ENCODE results near the gene LENG9. TPM values are rescaled to one million over a fixed set of nuclear protein-coding genes. Genes with fewer than 3 reads are reported as not detected.
"Not testable (repeated sequence)": the region's sequence is repeated elsewhere in the genome, so short reads cannot be mapped to it uniquely, and the experiment has no call there.

Gene LENG9
- total RNA-seq, 1 donor from 2014 or later, result 4.5 TPM

GRCh38 chr19:54481326-54481930 is 17.9 kb upstream of the LENG9 start:
- FAIRE-seq (no peak), DNase-seq (ENCODE audit: low spot score in 2 of 2) (peak in 1 of 2 donors; percentile 53)

- no peak for DNase-seq (ENCODE audit: low spot score in 2 of 2)
- FAIRE-seq, result no peak
These were observed 16.5 kb upstream of the LENG9 start for GRCh38 chr19:54480051-54480450.

DNA sequence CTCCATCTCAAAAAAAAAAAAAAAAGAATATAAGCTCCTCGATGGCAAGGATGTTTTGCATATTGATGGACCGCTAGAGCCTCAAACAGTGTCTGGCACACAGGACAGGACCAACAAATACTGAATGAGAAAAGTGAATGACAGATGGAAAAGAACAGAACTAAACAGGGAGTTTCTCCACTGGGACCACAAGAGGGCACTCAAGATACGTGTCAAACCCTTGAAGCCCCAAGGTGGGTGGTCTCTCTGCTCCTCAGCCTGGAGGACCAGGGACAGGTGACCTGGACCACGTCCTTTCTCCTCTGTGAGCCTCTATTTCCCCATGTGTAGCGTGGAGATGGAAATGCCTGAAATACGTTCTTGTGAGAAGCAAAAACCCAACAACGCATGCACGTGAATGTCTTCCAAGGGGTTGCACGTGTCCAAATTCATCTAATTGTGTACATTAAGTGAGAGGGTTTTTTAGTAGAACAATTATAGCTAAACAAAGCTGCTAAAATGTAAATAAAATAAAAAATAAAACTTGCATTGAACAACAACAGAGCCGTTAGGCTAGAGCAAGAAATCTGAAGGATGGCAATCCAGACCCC is 15.2 kb upstream of the LENG9 start:
- FAIRE-seq, result no peak

GRCh38 chr19:54477650-54478049 is 14.1 kb upstream of the LENG9 start:
- DNase-seq (ENCODE audit: low spot score in 2 of 2) (no peak), FAIRE-seq (no peak)

More for the DNA sequence above, 15.2 kb upstream of the LENG9 start:
- DNase-seq (ENCODE audit: low spot score in 2 of 2), result no peak

GRCh38 chr19:54475706-54476105 is 12.1 kb upstream of the LENG9 start:
- no peak for DNase-seq (ENCODE audit: low spot score in 2 of 2)
- no peak for FAIRE-seq

- DNase-seq (ENCODE audit: low spot score in 2 of 2) (peak in 1 of 2 donors; percentile 6), FAIRE-seq (no peak)
These were observed 10.4 kb upstream of the LENG9 start for GRCh38 chr19:54473892-54474372.

- DNase-seq (ENCODE audit: low spot score in 2 of 2), result peak; percentile 46 to 69
- no peak for FAIRE-seq
These were observed 9.7 kb upstream of the LENG9 start, which contains the start of gene CDC42EP5 for GRCh38 chr19:54473071-54473891. TSS of gene CDC42EP5 (minus strand) at chr19:54473296. CDS start at chr19:54465547, 7,749 bp downstream.

- peak; percentile 62 to 65 for DNase-seq (ENCODE audit: low spot score in 2 of 2)
- FAIRE-seq, result no peak
These were observed 7.6 kb upstream of the LENG9 start for GRCh38 chr19:54470991-54471782.

DNA sequence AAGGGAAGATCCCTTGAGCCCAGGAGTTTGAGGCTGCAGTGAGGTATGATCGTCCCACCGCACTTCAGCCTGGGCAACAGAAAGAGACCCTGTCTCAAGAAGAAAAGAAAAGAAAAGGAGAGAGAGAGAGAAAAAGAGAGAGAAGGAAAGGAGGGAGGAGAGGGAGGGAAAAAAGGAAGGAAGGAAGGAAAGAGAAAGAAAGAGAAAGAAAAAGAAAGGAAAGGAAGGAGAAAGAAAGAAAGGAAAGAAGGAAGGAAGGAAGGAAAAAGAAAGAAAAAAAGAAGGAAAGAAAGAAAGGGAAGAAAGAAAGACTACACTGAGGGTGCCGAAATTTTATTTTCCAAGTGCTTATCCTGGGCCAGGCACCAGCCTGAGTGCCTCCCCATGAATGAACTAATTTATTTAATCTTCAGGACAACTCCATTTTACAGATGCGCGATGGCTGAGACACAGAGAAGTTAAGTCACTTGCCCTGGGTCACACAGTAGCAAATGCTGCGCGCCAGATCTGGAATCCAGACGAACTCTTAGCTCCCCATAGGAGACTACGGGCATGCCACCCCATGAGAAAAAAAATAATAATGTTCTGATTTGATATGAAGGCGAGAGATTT is 6.8 kb upstream of the LENG9 start:
- no peak for FAIRE-seq
- no peak for DNase-seq (ENCODE audit: low spot score in 2 of 2)

DNA sequence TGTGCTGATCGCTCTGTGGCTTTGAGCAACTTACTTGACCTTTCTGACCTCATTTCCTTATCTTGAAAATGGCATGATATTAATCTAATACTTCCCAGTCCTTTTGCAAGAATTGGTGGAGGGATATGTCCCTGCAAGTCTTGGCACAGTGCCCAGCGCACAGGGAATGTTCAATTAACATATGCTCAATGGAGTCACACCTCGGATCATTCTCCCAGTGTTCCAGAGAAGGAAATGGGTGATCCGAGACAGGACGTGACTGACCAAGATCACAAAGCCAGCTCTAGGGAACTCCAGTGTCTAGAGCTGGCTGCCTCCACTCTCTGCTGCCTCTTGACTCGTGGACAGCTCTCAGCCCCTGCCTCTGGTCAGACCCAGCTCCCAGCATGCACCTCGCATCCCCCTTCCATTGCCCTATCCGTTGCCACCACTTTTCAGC is 5.9 kb upstream of the LENG9 start:
- DNase-seq (ENCODE audit: low spot score in 2 of 2), result peak in 1 of 2 donors; percentile 27
- no peak for FAIRE-seq

- FAIRE-seq; DNase-seq (ENCODE audit: low spot score in 2 of 2): not testable (repeated sequence)
These were observed 2.5 kb upstream of the LENG9 start for GRCh38 chr19:54466110-54466480.

DNA sequence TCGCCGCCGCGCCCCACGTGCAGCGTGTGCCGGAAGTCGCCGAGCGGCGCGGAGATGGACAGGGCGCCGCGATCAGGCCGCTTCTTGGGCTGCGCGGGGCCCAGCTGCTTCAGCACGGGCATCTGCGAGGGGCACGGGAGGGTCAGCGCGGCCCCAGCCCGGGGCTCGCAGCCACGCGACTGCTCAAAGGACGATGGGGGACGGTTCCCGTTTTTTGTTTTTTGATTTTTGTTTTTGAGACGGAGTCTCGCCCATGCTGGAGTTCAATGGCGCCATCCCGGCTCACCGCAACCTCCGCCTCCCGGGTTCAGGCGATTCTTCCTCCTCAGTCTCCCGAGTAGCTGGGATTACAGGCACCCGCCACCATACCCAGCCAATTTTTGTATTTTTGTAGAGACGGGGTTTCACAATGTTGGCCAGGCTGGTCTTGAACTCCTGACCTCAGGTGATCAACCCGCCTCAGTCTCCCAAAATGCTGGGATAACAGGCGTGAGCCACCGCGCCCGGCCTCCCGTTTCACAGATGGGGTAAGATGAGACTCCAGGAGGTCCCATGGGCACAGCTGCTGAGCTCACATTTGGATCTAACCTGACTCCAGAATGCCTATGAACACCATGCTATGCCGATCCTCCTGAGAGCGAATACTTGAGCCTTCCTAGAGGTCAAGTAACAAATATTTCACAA is 2.0 kb upstream of the LENG9 start:
- DNase-seq (ENCODE audit: low spot score in 2 of 2) (peak in 1 of 2 donors; percentile 18), FAIRE-seq (no peak)

- FAIRE-seq, result no peak
- peak; percentile 84 to 89 for DNase-seq (ENCODE audit: low spot score in 2 of 2)
These were observed 1.2 kb upstream of the LENG9 start for GRCh38 chr19:54464630-54465425.

- peak; percentile 57 to 66 for DNase-seq (ENCODE audit: low spot score in 2 of 2)
- FAIRE-seq, result no peak
These were observed 559 bp upstream of the LENG9 start for GRCh38 chr19:54464044-54464629.

- peak in 1 of 2 donors; percentile 70 for DNase-seq (ENCODE audit: low spot score in 2 of 2)
- FAIRE-seq, result no peak
These were observed 685 bp downstream of the LENG9 start for GRCh38 chr19:54462655-54463530.

DNA sequence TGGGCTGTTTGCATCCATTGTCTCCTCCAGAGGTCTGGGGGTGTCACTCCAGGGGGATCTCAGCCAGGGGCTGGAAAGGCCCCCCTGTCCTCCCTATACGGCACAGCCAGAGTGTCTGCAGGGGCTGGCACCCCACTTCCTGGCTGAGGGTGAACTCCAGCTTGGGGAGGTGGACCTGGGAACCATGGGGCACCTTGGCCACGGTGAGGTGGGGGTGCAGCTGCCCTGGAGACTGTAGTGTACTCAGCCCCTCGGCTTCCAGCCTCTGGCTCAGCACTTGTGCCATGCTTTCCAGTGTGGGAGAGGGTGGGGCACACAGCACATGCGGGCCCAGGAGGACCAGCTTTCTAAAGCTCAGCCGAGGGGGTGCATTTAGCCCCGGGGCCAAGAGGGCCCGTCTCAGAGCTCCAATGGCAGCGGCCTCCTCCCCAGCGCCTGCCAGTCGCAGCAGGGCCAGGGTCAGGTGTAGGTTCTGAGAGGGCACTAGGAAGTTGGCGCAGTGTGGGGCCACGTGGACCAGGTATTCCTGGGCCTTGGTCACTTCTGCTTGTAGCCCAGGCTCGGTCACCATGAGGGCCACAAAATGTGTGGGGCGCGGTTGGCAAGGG is 1.4 kb downstream of the LENG9 start:
- FAIRE-seq (no peak), DNase-seq (ENCODE audit: low spot score in 2 of 2) (peak in 1 of 2 donors; percentile 30)

- DNase-seq (ENCODE audit: low spot score in 2 of 2), result no peak
- FAIRE-seq, result no peak
These were observed 2.0 kb downstream of the LENG9 start for GRCh38 chr19:54461613-54462012.
